Stimulated activated naive CD4-positive, alpha-beta T cell (primary cell): Measurements from ENCODE around the gene NOP9.
A peak's percentile ranks its signal among the peaks of the same experiment; 100 is the strongest.

Experiments used
- DNase-seq, 6 experiments: peaks; one replicate each; lab custom pipeline; 2025; lab: John Stamatoyannopoulos, UW

NOP9 gene

GRCh38 chr14:24263848-24264247, 35.8 kb upstream of the NOP9 start:
- DNase-seq, result no peak

- DNase-seq, result no peak
Measured at GRCh38 chr14:24264298-24264697, 35.4 kb upstream of the NOP9 start.

- DNase-seq, result no peak
Measured at GRCh38 chr14:24266344-24267244, 33.1 kb upstream of the NOP9 start.

- DNase-seq, result no peak
Measured at GRCh38 chr14:24267516-24267915, 32.1 kb upstream of the NOP9 start.

- DNase-seq, result no peak
Measured at GRCh38 chr14:24268225-24268624, 31.4 kb upstream of the NOP9 start.

- DNase-seq, result no peak
Measured at GRCh38 chr14:24269368-24269767, 30.3 kb upstream of the NOP9 start.

GRCh38 chr14:24269910-24270536, 29.6 kb upstream of the NOP9 start:
- DNase-seq, result no peak

GRCh38 chr14:24270537-24271133, 29.0 kb upstream of the NOP9 start:
- DNase-seq, result no peak

GRCh38 chr14:24271134-24271833, 28.4 kb upstream of the NOP9 start, which contains the start of gene RABGGTA:
RABGGTA (minus strand) TSS chr14:24271597; CDS start chr14:24271115, 482 bp downstream.
- DNase-seq, result peak; percentile 84 to 96 (median 92)

GRCh38 chr14:24271834-24272263, 27.8 kb upstream of the NOP9 start:
- DNase-seq, result no peak

GRCh38 chr14:24272467-24272866, 27.2 kb upstream of the NOP9 start:
- DNase-seq, result no peak

- DNase-seq, result no peak
Measured at GRCh38 chr14:24273422-24273998, 26.1 kb upstream of the NOP9 start.

- peak in 5 of 6 experiments; percentile 12 to 67 (median 59) for DNase-seq
Measured at GRCh38 chr14:24274101-24274543, 25.5 kb upstream of the NOP9 start.

- no peak for DNase-seq
Measured at GRCh38 chr14:24277071-24277470, 22.6 kb upstream of the NOP9 start.

- no peak for DNase-seq
Measured at GRCh38 chr14:24277606-24278321, 21.9 kb upstream of the NOP9 start.

- DNase-seq, result no peak
Measured at GRCh38 chr14:24278424-24278823, 21.2 kb upstream of the NOP9 start.

GRCh38 chr14:24279301-24280186, 20.1 kb upstream of the NOP9 start:
- peak; percentile 12 to 38 (median 28) for DNase-seq

GRCh38 chr14:24280797-24281460, 18.7 kb upstream of the NOP9 start:
- DNase-seq, result no peak

GRCh38 chr14:24281636-24282035, 18.0 kb upstream of the NOP9 start:
- no peak for DNase-seq
